ENCODE results near the gene MTA1.

Gene MTA1

DNA sequence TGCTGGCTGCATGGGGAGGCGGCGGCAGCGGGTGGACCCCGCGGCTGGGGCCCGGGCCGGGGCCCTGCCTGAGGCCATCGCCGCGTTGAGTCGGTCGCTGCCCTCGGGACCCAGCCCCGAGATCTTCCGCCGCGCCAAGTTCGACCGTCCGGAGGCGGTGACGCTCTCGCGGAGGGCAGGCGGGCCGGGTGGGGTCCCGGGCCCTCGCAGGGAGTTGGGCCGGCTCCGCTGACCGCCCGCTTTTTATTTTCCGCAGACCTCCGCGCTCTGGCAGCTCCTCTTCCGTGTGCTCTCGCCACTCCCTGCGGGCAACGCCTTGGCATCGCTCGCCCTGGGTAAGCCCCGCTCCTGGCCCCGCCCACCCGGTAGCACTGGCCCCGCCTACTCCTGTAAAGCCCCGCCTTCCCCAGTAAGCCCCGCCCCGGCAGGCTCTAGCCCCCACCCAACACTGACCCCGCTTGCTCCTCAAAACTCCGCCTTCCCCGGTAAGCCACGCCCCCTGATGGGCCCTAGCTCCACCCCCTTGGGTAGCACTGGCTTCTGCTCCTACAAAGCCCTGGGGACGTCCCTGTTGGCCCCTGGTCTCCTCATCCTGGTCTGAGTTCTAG is 71.8 kb downstream of the MTA1 start:
- no peak for DNase-seq (ENCODE audit: low read depth, low spot score)
- CTCF ChIA-PET: interaction anchor here (4.6 kb wide), 1 partner anchor 10 kb away, joined by 87 read pairs; no protein-coding TSS in a partner anchor

GRCh38 chr14:105492031-105492970 is 72.7 kb downstream of the MTA1 start:
- DNase-seq (ENCODE audit: low read depth, low spot score): no peak
- ChIA-PET POLR2A (interaction anchor here (0.7 kb wide), 1 partner anchor 36 kb away, joined by 3 read pairs; no protein-coding TSS in a partner anchor), CTCF (interaction anchor here (0.9 to 4.6 kb wide), 3 partner anchors 11 to 122 kb away, joined by 3 to 87 read pairs (median 3); no protein-coding TSS in a partner anchor)
- no peak for TF ChIP-seq CTCF (IDR thresholded peaks at IDR 0.05; ENCODE audit: insufficient read depth, low read length, missing control alignments)
- H3K4me3 ChIP-seq (ENCODE audit: low read depth, low read length): peak overlapping the region; percentile 67

More for the DNA sequence above, 71.8 kb downstream of the MTA1 start:
- H3K4me3 ChIP-seq (ENCODE audit: low read depth, low read length): peak overlapping the region; percentile 67
- no peak for TF ChIP-seq CTCF (IDR thresholded peaks at IDR 0.05; ENCODE audit: insufficient read depth, low read length, missing control alignments)
- POLR2A ChIA-PET: no interaction called here

DNA sequence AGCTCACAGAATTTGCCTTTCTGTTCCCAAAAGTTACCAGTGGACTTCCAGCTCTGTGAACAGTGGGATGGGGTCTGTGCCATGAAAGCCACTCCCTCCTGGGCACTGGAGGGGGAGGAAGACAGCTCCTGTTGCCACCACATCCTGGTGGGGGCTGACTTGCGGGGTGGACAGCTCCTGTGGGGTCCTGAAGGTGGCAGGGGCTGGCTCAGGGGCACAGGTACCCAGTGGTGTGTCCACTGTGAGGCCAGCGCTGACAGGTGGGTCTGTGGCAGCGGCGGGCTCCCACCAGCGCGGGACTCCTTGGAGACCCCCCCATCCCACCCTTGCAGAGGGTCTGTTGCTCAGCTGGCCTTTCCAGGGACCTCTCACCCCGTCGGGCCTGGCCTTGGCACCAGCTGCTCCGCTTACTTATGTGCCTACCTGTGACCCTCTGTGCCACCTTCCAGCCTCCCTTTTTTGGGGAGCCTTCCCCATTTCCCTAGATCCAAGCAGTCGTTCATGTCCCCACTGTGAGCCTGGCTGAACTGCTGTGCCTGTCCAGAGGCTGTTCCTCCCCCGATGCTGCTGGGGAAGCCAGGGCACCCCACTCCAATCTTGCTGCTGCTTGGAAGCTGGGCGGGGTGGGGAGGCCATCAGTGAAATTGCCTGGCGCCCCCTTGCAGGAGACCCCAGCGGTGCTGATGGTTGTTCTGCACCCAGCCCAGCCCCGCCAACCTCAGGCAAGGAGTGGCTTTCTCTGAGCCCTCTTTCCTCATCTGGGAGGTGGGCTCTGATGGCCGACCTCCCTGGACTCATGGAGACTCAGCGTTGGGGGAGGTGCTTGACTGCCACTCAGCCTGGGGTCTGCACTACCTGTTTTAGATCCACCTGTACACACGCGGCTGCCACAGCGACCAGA is 73.6 kb downstream of the MTA1 start:
- DNase-seq (ENCODE audit: low read depth, low spot score): no peak
- POLR2A ChIA-PET: no interaction called here
- CTCF ChIA-PET: interaction anchor here (0.9 to 4.6 kb wide), 4 partner anchors 12 to 123 kb away, joined by 3 to 87 read pairs (median 4); no protein-coding TSS in a partner anchor
- no peak overlapping the region for H3K4me3 ChIP-seq (ENCODE audit: low read depth, low read length)
- no peak for TF ChIP-seq CTCF (IDR thresholded peaks at IDR 0.05; ENCODE audit: insufficient read depth, low read length, missing control alignments)

DNA sequence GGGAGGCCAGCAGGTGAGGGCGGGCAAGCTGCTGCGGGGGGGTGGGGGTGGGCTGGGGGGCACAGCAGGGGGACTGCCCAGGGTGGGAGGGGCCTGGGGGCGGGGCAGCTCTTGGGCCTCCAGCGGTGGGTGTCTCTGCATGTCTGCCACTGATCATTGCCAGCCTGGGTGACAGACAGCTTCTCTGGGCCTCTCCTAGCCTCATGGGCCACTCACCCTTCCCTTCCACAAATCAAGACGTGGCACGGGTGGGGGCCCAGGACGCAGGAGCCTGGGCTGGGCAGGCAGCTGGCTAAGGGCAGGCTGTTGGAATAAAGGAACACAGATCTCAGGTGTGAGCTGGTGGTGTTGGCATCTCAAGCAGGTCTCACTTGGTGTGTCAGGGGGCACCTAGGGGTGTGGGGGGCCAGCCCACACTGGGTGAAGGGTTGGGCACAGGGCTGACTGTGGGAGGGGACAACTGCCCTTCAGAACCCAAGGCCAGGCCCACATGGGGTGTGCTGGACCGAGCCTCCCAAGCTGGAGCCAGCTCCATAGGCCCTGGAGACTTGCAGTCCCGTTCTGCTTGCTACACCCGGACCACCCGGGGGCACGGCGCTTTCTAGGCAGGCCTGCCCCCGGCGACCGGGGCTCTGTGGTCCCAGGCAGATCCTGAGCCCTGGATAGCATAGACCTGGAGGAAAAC is 74.4 kb downstream of the MTA1 start:
- ChIA-PET POLR2A (no interaction called here), CTCF (interaction anchor here (1.7 kb wide), 1 partner anchor 13 kb away, joined by 4 read pairs; no protein-coding TSS in a partner anchor)
- no peak for DNase-seq (ENCODE audit: low read depth, low spot score)
- TF ChIP-seq CTCF (IDR thresholded peaks at IDR 0.05; ENCODE audit: insufficient read depth, low read length, missing control alignments): no peak
- H3K4me3 ChIP-seq (ENCODE audit: low read depth, low read length): no peak overlapping the region

DNA sequence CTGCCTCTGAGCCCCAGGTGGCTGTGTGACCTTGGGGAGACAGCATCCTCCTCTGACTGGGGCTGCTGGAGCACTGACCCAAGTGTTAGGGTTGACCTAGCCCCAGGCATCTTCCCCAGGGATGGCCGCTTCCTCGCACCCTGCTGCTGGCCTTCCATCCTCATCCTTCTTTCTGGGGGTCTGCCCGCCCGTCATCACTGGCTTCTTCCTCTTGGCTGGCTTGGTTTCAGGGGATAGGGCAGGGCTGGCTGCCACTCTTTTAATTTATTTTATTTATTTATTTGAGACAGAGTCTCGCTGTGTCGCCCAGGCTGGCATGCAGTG is 74.9 kb downstream of the MTA1 start:
- DNase-seq (ENCODE audit: low read depth, low spot score): no peak
- H3K4me3 ChIP-seq (ENCODE audit: low read depth, low read length): no peak overlapping the region
- TF ChIP-seq CTCF (IDR thresholded peaks at IDR 0.05; ENCODE audit: insufficient read depth, low read length, missing control alignments): no peak
- ChIA-PET POLR2A (no interaction called here), CTCF (interaction anchor here (1.7 kb wide), 1 partner anchor 14 kb away, joined by 4 read pairs; no protein-coding TSS in a partner anchor)
